GM12878 (cell line): ENCODE data around the gene EEF1E1. TPM values are rescaled to one million over a fixed set of nuclear protein-coding genes. Genes with fewer than 3 reads are reported as not detected.

Experiments used
- ATAC-seq: fragments of 200-7000 bp; cut with Tn5 transposase; 3 replicates; pipeline ENCODE4 v1.9.1; 2020; ENCODE audit warnings: mild to moderate bottlenecking, moderate library complexity
- BruUV-seq: library from RNA; stranded (reverse); fragments of 400-500 nt; replicated peaks from 2 replicates; lab custom pipeline; 2021; lab: Mats Ljungman, UMichigan
- CTCF ChIA-PET: fragments of 300-600 bp; sonication (Branson Sonifier 250); formaldehyde crosslinking; extraction: SDS; loops from one replicate; lab custom pipeline; 2021; ENCODE audit warnings: inconsistent platforms; lab: Yijun Ruan, JAX
- POLR2A ChIA-PET: fragments of 350-600 bp; formaldehyde crosslinking; extraction: SDS; loops from one replicate; lab custom pipeline; 2021; ENCODE audit warnings: inconsistent platforms; lab: Charles Lee
- RAD21 ChIA-PET: fragments of 300-600 bp; sonication (Branson Sonifier 250); formaldehyde crosslinking; loops from one replicate; lab custom pipeline; 2023; ENCODE audit warnings: antibody characterized with exemption; ENCODE audit not compliant: unreplicated experiment; lab: Charles Lee
- SMC1A ChIA-PET: fragments of 300-600 bp; sonication (Branson Sonifier 250); formaldehyde crosslinking; loops from one replicate; lab custom pipeline; 2023; ENCODE audit not compliant: unreplicated experiment, uncharacterized antibody; lab: Charles Lee
- DNase-seq: peaks from one replicate; pipeline ENCODE4 v3.0.0-alpha.2; 2011; ENCODE audit warnings: low read depth, low spot score
- FAIRE-seq: peaks from 3 replicates; lab custom pipeline; 2011; peaks lifted over from hg19 to GRCh38; lab: Jason Lieb, UNC
- H2AFZ ChIP-seq: 2 replicates; pipeline ENCODE4 v1.6.0; 2011; ENCODE audit warnings: low read depth, low read length, control low read depth; ENCODE audit not compliant: control insufficient read depth
- H3K27ac ChIP-seq: 2 replicates; pipeline ENCODE4 v1.5.1; 2011; ENCODE audit warnings: control low read depth; ENCODE audit not compliant: control insufficient read depth, insufficient read depth
- H3K27me3 ChIP-seq, 2 experiments: replicated peaks in 1 of 2; 2 replicates each; pipeline versions ENCODE4 v1.6.0 to v1.6.1; 2011; ENCODE audit warnings: low read length in 1 of 2; ENCODE audit not compliant: control insufficient read depth in 2 of 2, insufficient read depth in 2 of 2
- H3K36me3 ChIP-seq, 2 experiments: 2 replicates each; pipeline ENCODE4 v1.5.1; 2011; ENCODE audit warnings: low read length in 1 of 2; ENCODE audit not compliant: control insufficient read depth in 2 of 2, insufficient read depth in 2 of 2
- H3K4me1 ChIP-seq: 2 replicates; pipeline ENCODE4 v1.6.1; 2011; ENCODE audit warnings: mild to moderate bottlenecking, low read length, moderate library complexity, mixed read lengths; ENCODE audit not compliant: control insufficient read depth, insufficient read depth
- H3K4me2 ChIP-seq: 2 replicates; pipeline ENCODE4 v1.6.0; 2011; ENCODE audit warnings: control low read depth; ENCODE audit not compliant: control insufficient read depth, insufficient read depth
- H3K4me3 ChIP-seq: fragments of 200-600 bp; sonication (generic); 2 replicates; pipeline ENCODE4 v1.5.1; 2016
- H3K79me2 ChIP-seq: 2 replicates; pipeline ENCODE4 v1.6.0; 2011; ENCODE audit warnings: low read length; ENCODE audit not compliant: control insufficient read depth, insufficient read depth
- H3K9ac ChIP-seq: 2 replicates; pipeline ENCODE4 v1.8.0; 2011; ENCODE audit warnings: low read length, control low read depth, mixed read lengths; ENCODE audit not compliant: control insufficient read depth, insufficient read depth
- H3K9me3 ChIP-seq: replicated peaks from 3 replicates; pipeline ENCODE4 v1.5.1; 2011; ENCODE audit warnings: mild to moderate bottlenecking, low read length; ENCODE audit not compliant: control insufficient read depth, insufficient read depth
- H4K20me1 ChIP-seq: 2 replicates; pipeline ENCODE4 v1.6.0; 2011; ENCODE audit not compliant: control insufficient read depth, insufficient read depth
- BCLAF1 ChIP-seq: fragments of 450-650 bp; IDR thresholded peaks from 2 replicates; pipeline ENCODE4 v1.6.1; 2017; ENCODE audit warnings: antibody characterized with exemption, mild to moderate bottlenecking, moderate library complexity
- CREB1 ChIP-seq: IDR thresholded peaks from 2 replicates; pipeline ENCODE4 v1.6.1; 2012; ENCODE audit warnings: low read depth, mild to moderate bottlenecking, inconsistent platforms
- ELK1 ChIP-seq: IDR thresholded peaks from 2 replicates; pipeline ENCODE4 v1.6.1; 2012; ENCODE audit warnings: low read depth, low read length, improper control_type of control experiment
- FOS ChIP-seq: IDR thresholded peaks from 3 replicates; pipeline ENCODE4 v1.6.1; 2011; ENCODE audit warnings: borderline replicate concordance; ENCODE audit not compliant: insufficient read length; ENCODE audit errors: extremely low read depth
- IKZF2 ChIP-seq, 2 experiments: fragments of 450-650 bp; IDR thresholded peaks; 2 replicates each; pipeline ENCODE4 v1.6.1; 2017; ENCODE audit warnings: mild to moderate bottlenecking in 2 of 2, moderate library complexity in 2 of 2
- NBN ChIP-seq: fragments of 450-650 bp; IDR thresholded peaks from 2 replicates; pipeline ENCODE4 v1.6.1; 2016
- NFYB ChIP-seq: IDR thresholded peaks from 2 replicates; pipeline ENCODE4 v1.6.1; 2011; ENCODE audit warnings: low read depth, mild to moderate bottlenecking, low read length, improper control_type of control experiment, moderate library complexity; ENCODE audit not compliant: insufficient read depth
- PBX3 ChIP-seq: IDR thresholded peaks from 2 replicates; pipeline ENCODE4 v1.6.1; 2011; ENCODE audit warnings: mild to moderate bottlenecking, low read depth, low read length, moderate library complexity; ENCODE audit not compliant: insufficient replicate concordance
- RB1 ChIP-seq: fragments of 450-650 bp; formaldehyde crosslinking; IDR thresholded peaks from 2 replicates; pipeline ENCODE4 v1.6.1; 2017; ENCODE audit warnings: mild to moderate bottlenecking, borderline replicate concordance
- RCOR1 ChIP-seq: conservative IDR thresholded peaks from 2 replicates; pipeline ENCODE4 v1.6.1; 2012; ENCODE audit warnings: low read depth, low read length, improper control_type of control experiment
- SRF ChIP-seq, 2 experiments: IDR thresholded peaks; 2 replicates each; pipeline ENCODE4 v1.6.1; 2011; ENCODE audit warnings: low read depth in 2 of 2, low read length in 2 of 2, mild to moderate bottlenecking in 1 of 2, moderate library complexity in 1 of 2
- WGBS: methylation state at CpG from one replicate; pipeline ENCODE4 v1.1.6; 2016; ENCODE audit warnings: low lambda C conversion rate; ENCODE audit not compliant: insufficient replicate concordance, insufficient coverage; ENCODE audit errors: missing lambda C conversion rate; 5-methylcytosine and 5-hydroxymethylcytosine counted together
- in situ Hi-C: fragments of 300-500 bp; cut with MboI; formaldehyde crosslinking; loops from 9 replicates; pipeline ENCODE4 v1.14.3; 2018; ENCODE audit warnings: mixed read lengths
- intact Hi-C: fragments of 100-400 bp; cut with micrococcal nuclease; formaldehyde crosslinking; loops from one replicate; pipeline ENCODE4 v1.14.2; 2022; ENCODE audit not compliant: unreplicated experiment
- polyA plus RNA-seq, 11 experiments: library from polyadenylated mRNA; depleted of rRNA in 4 of 11; unstranded in 6 of 11; stranded (reverse) in 5 of 11; fragments of >200 nt; fragmentation: Nextera tagmentation in 4 of 11; fragmentation: Illumina TruSeq in 1 of 11; extraction: Ambion mirVana in 4 of 11; extraction: Trizol in 1 of 11; gene quantifications; 1 replicate in 1 of 11; 2 replicates in 10 of 11; pipeline versions ENCODE4 v1.2.1 to v1.2.3, GENCODE V29; 2011 to 2016; ENCODE audit warnings: inconsistent platforms in 2 of 11, missing spikeins in 2 of 11, low read depth in 1 of 11
- total RNA-seq, 4 experiments: library from RNA; depleted of rRNA in 3 of 4; stranded (reverse); fragments of >200 nt in 3 of 4; fragmentation: Illumina TruSeq in 1 of 4; extraction: Trizol in 1 of 4; gene quantifications; 2 replicates each; pipeline versions ENCODE4 v1.2.1 to v1.2.3, GENCODE V29; 2013 to 2021
- TF ChIP-seq, protein P1 (sequence below): IDR thresholded peaks from 2 replicates; pipeline ENCODE4 v1.6.1; 2012; ENCODE audit warnings: low read depth, low read length, improper control_type of control experiment
- TF ChIP-seq, protein P2 (sequence below): IDR thresholded peaks from 2 replicates; pipeline ENCODE4 v1.6.1; 2011; ENCODE audit warnings: low read depth, mild to moderate bottlenecking, low read length, moderate library complexity, borderline replicate concordance; ENCODE audit errors: extremely low read depth

Gene EEF1E1
- total and polyA plus RNA-seq, 10 of the 15 experiments (the other 5 are each of a cell fraction or from before 2014, with no cell fraction given): 55.3 to 668 (median 121) TPM

DNA sequence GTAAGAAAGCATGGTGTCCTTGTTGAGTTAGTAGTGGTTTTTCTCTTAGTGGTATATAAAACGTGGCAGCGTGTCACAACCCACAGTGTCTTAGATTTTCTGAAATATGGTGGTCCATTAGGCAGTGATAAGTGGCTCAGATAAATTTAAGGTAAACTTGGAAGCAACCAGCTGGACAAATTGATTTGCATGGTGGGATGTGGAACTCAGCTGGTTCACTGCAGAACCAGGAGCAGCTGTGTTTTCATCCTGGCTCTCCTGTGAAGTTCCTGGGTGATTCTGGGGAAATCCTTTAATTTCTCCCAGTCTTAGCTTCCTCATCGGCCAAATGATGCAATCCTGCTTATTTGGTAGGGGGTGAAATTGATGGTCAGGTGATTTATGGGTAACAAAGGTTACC is 32.9 kb upstream of the EEF1E1 start:
- no peaks in the 10 kb centered on the region for H3K9me3 ChIP-seq
- no peaks in the 10 kb centered on the region for H3K79me2 ChIP-seq
- peaks cover 0 to 5% of the 10 kb centered on the region in 2 experiments; a peak in 2 of 4 replicates for H3K27me3 ChIP-seq
- ChIA-PET CTCF (interaction anchor here (10.6 kb wide), 1 partner anchor 85 kb away, joined by 335 read pairs; no protein-coding TSS in a partner anchor), RAD21 (interaction anchor here (1.1 kb wide), 1 partner anchor 84 kb away, joined by 5 read pairs; no protein-coding TSS in a partner anchor), SMC1A (interaction anchor here (6.7 kb wide), 1 partner anchor 84 kb away, joined by 147 read pairs; no protein-coding TSS in a partner anchor), POLR2A (no interaction called here)
- 2% methylated on average over 3 of the region's 3 CpGs for WGBS
- no peaks in the 10 kb centered on the region for H4K20me1 ChIP-seq
- intact Hi-C loops: no loop called here
- ATAC-seq (no peak), DNase-seq (no peak), FAIRE-seq (no peak)
- H3K27ac ChIP-seq: no peak overlapping the region
- no peak overlapping the region for H2AFZ ChIP-seq
- H3K4me3 ChIP-seq: no peak overlapping the region
- TF ChIP-seq RCOR1 (no peak), PBX3 (no peak), NBN (no peak), ELK1 (no peak), IKZF2 (IDR thresholded peaks at IDR 0.05) (no peak), RB1 (no peak), CREB1 (no peak), SRF (IDR thresholded peaks at IDR 0.05; ENCODE audit: low read depth in 2 of 2, low read length in 2 of 2) (no peak), FOS (no peak), BCLAF1 (no peak), NFYB (no peak)
- TF ChIP-seq, protein P1, sequence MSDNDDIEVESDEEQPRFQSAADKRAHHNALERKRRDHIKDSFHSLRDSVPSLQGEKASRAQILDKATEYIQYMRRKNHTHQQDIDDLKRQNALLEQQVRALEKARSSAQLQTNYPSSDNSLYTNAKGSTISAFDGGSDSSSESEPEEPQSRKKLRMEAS: no peak
- TF ChIP-seq, protein P2, sequence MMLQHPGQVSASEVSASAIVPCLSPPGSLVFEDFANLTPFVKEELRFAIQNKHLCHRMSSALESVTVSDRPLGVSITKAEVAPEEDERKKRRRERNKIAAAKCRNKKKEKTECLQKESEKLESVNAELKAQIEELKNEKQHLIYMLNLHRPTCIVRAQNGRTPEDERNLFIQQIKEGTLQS: no peak
- no TSS peak for BruUV-seq
- H3K36me3 ChIP-seq: no peaks in the 10 kb centered on the region
- H3K4me1 ChIP-seq: no peaks in the 10 kb centered on the region
- no peak overlapping the region for H3K4me2 ChIP-seq
- in situ Hi-C loops: no loop called here
- H3K9ac ChIP-seq: no peak overlapping the region
